Thoracic aorta (tissue), 2 donors: ENCODE results near the gene IGFBPL1. TPM values are rescaled to one million over a fixed set of nuclear protein-coding genes. Genes with fewer than 3 reads are reported as not detected.
"Not testable (repeated sequence)": the region's sequence is repeated elsewhere in the genome, so short reads cannot be mapped to it uniquely, and the experiment has no call there.

ENCODE experiments used
- ATAC-seq: fragments of 150-250 bp; one replicate; pipeline ENCODE4 v1.8.0; 2017; ENCODE audit warnings: low read depth; ENCODE audit not compliant: insufficient number of reproducible peaks, low FRiP score
- DNase-seq: peaks from one replicate; pipeline ENCODE4 v3.0.0-alpha.2; 2020; ENCODE audit warnings: low spot score
- H3K27ac ChIP-seq, 2 donors: fragments of 200-600 bp; sonication (generic); 1 replicate in 1 of 2; 2 replicates in 1 of 2; pipeline ENCODE4 v1.5.1; 2016; ENCODE audit warnings: mild to moderate bottlenecking in 2 of 2, moderate library complexity in 2 of 2
- H3K27me3 ChIP-seq: fragments of 200-600 bp; sonication (generic); replicated peaks from 2 replicates; pipeline ENCODE4 v1.6.0; 2016; ENCODE audit warnings: mild to moderate bottlenecking; ENCODE audit not compliant: insufficient read depth
- H3K36me3 ChIP-seq: fragments of 200-600 bp; sonication (generic); one replicate; pipeline ENCODE4 v1.5.1; 2016
- H3K4me1 ChIP-seq, 2 donors: fragments of 200-600 bp; sonication (generic); 1 replicate in 1 of 2; 2 replicates in 1 of 2; pipeline versions ENCODE4 v1.5.1 to v1.6.0; 2016; ENCODE audit warnings: low read depth in 2 of 2, mild to moderate bottlenecking in 1 of 2; ENCODE audit not compliant: control insufficient read depth in 1 of 2
- H3K4me3 ChIP-seq: fragments of 200-600 bp; sonication (generic); 2 replicates; pipeline ENCODE4 v1.5.1; 2016; ENCODE audit warnings: mild to moderate bottlenecking
- H3K9me3 ChIP-seq: fragments of 200-600 bp; sonication (generic); 2 replicates; pipeline ENCODE4 v1.5.1; 2016
- CTCF ChIP-seq: fragments of 200-600 bp; sonication (generic); IDR thresholded peaks from one replicate; pipeline ENCODE4 v1.5.1; 2019; ENCODE audit warnings: antibody characterized with exemption
- total RNA-seq, 2 donors: library from RNA; depleted of rRNA; stranded (reverse); fragments of >200 nt; gene quantifications; one replicate each; pipeline versions ENCODE4 v1.1.0 to v1.2.3, GENCODE V29; 2016

The IGFBPL1 gene
- total RNA-seq, 2 donors from 2014 or later, result 16.6 to 34.0 TPM

DNA sequence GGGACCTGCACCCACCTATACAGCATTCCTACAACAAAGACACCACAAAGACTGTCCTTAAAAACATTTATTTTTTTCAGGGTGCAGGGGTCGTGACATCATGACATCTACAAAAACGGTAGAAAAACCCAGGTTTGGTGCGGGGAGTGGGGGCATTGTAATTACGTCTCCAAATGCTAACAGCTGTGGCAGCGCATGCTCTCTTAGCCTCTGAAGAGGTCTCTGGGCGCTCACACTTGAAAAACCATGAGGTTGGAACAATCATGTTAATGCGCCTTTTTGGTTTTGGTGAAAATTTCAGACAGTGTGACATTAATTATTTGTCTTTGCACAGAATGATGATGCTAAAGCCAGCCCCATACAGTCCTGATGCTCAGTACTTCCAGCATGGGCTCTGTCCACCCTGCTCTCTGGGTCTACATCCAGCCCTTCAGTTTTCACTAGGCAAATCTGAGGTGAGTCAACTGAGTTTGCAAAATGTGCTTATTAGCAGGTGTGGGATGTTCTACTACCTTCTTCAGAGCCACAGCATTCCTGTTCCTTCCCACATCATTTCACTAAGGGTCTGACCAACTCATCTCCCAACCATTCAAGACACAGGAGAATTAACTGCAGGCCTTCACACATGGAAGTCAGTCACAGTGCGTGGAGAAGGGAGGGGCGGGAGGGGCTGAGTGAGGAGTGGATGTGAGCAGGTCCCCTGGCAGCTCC is 17.6 kb downstream of the IGFBPL1 start:
- ATAC-seq, result no peak
- H3K27me3 ChIP-seq, result no peaks in the 10 kb centered on the region
- no peak overlapping the region for H3K4me3 ChIP-seq
- H3K36me3 ChIP-seq, result peaks cover 5% of the 10 kb centered on the region
- TF ChIP-seq CTCF, result no peak
- DNase-seq, result no peak
- no peaks in the 10 kb centered on the region for H3K9me3 ChIP-seq
- H3K4me1 ChIP-seq, result no peaks in the 10 kb centered on the region
- no peak overlapping the region for H3K27ac ChIP-seq

GRCh38 chr9:38405785-38406184 is 18.5 kb downstream of the IGFBPL1 start:
- H3K36me3 ChIP-seq, result peaks cover 5% of the 10 kb centered on the region
- no peak overlapping the region for H3K4me3 ChIP-seq
- DNase-seq, result no peak
- no peak for TF ChIP-seq CTCF
- no peak overlapping the region for H3K27ac ChIP-seq
- H3K9me3 ChIP-seq, result no peaks in the 10 kb centered on the region
- no peaks in the 10 kb centered on the region for H3K4me1 ChIP-seq
- H3K27me3 ChIP-seq, result no peaks in the 10 kb centered on the region
- no peak for ATAC-seq

- DNase-seq (no peak), ATAC-seq (no peak)
- H3K36me3 ChIP-seq, result peaks cover 7% of the 10 kb centered on the region
- no peak for TF ChIP-seq CTCF
- no peaks in the 10 kb centered on the region for H3K27me3 ChIP-seq
- H3K4me3 ChIP-seq, result no peak overlapping the region
- H3K9me3 ChIP-seq, result no peaks in the 10 kb centered on the region
- peaks cover 3 to 8% of the 10 kb centered on the region in 2 donors for H3K4me1 ChIP-seq
- H3K27ac ChIP-seq, result no peak overlapping the region
Measured at GRCh38 chr9:38404314-38404713, 19.9 kb downstream of the IGFBPL1 start.

GRCh38 chr9:38401994-38402393 is 22.3 kb downstream of the IGFBPL1 start:
- ATAC-seq (no peak), DNase-seq (no peak)
- H3K4me1 ChIP-seq, result peaks cover 3 to 28% of the 10 kb centered on the region in 2 donors
- H3K27ac ChIP-seq, result no peak overlapping the region
- H3K27me3 ChIP-seq, result no peaks in the 10 kb centered on the region
- H3K36me3 ChIP-seq, result peaks cover 22% of the 10 kb centered on the region
- H3K4me3 ChIP-seq, result no peak overlapping the region
- TF ChIP-seq CTCF, result no peak
- no peaks in the 10 kb centered on the region for H3K9me3 ChIP-seq

- H3K9me3 ChIP-seq, ATAC-seq, H3K4me3 ChIP-seq, H3K27me3 ChIP-seq, DNase-seq: not testable (repeated sequence)
- Histone ChIP-seq H3K4me1 (peaks cover 23 to 56% of the 10 kb centered on the region in 2 donors), H3K27ac (peak overlapping the region; percentile 8 to 33), H3K36me3 (peaks cover 45% of the 10 kb centered on the region)
Measured at GRCh38 chr9:38399191-38399590, 25.1 kb downstream of the IGFBPL1 start.

DNA sequence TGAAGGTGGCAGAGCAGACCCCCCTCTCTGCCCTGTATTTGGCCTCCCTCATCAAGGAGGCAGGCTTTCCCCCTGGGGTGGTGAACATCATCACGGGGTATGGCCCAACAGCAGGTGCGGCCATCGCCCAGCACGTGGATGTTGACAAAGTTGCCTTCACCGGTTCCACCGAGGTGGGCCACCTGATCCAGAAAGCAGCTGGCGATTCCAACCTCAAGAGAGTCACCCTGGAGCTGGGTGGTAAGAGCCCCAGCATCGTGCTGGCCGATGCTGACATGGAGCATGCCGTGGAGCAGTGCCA is 27.9 kb downstream of the IGFBPL1 start:
- Histone ChIP-seq H3K27ac (peak overlapping the region; percentile 41 to 100), H3K4me3 (no peak overlapping the region), H3K27me3 (no peaks in the 10 kb centered on the region), H3K9me3 (no peaks in the 10 kb centered on the region), H3K36me3 (peaks cover 45% of the 10 kb centered on the region), H3K4me1 (peaks cover 34 to 74% of the 10 kb centered on the region in 2 donors)
- DNase-seq, result no peak
- no peak for ATAC-seq
- TF ChIP-seq CTCF, result no peak
